ENCODE data around the gene ERF.

The ERF gene

DNA sequence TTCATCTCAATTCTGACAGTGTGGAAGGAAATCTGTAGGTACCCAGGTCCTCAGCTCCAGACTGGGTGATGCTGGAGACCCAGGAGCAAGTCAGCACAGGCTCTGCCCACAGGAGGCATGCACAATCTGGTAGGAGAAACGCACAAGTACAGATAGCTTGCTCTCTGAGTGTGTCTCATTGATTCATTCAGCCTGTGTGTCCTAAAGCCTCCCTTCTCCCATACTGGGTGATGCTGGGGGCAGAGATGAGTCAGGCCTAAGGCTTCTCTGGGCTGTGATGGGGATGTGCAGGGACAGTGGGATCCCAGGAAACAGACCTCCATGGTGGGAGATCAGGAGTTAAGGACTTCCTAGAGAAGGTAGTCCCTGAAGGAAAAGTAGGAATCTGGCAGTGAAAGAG is 28.0 kb downstream of the ERF start:
- H3K27ac Mint-ChIP-seq: peak overlapping the region; percentile 26 to 67
- H3K4me3 Mint-ChIP-seq: no peak overlapping the region
- H3K4me1 Mint-ChIP-seq (ENCODE audit: low read depth in 2 of 2): peaks cover 24 to 31% of the 10 kb centered on the region in 2 donors
- H3K27me3 Mint-ChIP-seq: no peaks in the 10 kb centered on the region
- H3K9me3 Mint-ChIP-seq: no peaks in the 10 kb centered on the region
- no peak for DNase-seq
- H3K36me3 Mint-ChIP-seq (ENCODE audit: insufficient read depth): peaks cover 52% of the 10 kb centered on the region
- no peak for ATAC-seq (replicated peaks)

DNA sequence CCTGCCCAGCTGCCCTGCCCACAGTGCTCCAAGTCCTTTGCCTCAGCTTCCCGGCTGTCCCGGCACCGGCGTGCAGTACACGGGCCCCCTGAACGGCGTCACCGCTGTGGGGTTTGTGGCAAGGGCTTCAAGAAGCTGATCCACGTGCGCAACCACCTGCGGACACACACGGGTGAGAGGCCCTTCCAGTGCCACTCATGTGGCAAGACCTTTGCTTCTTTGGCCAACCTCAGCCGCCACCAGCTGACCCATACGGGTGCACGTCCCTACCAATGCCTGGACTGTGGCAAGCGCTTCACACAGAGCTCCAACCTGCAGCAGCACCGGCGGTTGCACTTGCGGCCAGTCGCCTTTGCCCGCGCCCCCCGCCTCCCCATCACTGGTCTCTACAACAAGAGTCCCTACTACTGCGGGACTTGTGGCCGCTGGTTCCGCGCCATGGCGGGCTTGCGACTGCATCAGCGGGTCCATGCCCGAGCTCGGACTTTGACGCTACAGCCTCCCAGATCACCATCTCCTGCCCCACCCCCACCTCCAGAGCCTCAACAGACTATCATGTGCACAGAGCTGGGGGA is 29.1 kb downstream of the ERF start:
- Mint-ChIP-seq H3K4me1 (ENCODE audit: low read depth in 2 of 2) (peaks cover 27 to 31% of the 10 kb centered on the region in 2 donors), H3K9me3 (no peaks in the 10 kb centered on the region), H3K36me3 (ENCODE audit: insufficient read depth) (peaks cover 43% of the 10 kb centered on the region), H3K27ac (no peak overlapping the region), H3K4me3 (no peak overlapping the region), H3K27me3 (no peaks in the 10 kb centered on the region)
- ATAC-seq (replicated peaks): no peak
- DNase-seq: no peak

DNA sequence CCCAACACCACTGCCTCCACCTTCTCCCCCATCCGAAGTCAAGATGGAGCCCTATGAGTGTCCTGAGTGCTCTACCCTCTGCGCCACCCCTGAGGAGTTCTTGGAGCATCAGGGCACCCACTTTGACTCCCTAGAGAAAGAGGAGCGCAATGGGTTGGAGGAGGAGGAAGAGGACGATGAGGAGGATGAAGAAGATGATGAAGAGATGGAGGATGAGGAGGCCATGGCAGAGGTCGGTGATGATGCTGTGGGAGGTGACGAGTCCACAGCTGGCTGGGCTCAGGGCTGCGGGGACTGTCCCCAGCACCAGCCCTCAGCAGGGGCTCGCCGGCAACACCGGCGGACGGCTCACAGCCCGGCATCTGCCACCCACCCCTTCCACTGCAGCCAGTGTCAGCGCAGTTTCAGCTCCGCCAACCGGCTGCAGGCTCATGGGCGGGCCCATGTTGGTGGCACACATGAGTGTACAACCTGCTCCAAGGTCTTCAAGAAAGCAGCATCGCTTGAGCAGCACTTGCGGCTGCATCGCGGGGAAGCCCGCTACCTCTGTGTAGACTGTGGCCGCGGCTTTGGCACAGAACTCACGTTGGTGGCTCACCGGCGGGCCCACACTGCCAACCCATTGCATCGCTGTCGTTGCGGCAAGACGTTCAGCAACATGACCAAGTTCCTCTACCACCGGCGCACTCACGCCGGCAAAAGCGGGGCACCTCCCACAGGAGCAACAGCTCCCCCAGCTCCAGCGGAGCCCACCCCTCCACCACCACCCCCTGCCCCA is 29.8 kb downstream of the ERF start:
- Mint-ChIP-seq H3K4me1 (ENCODE audit: low read depth in 2 of 2) (peaks cover 31 to 33% of the 10 kb centered on the region in 2 donors), H3K4me3 (no peak overlapping the region), H3K27me3 (no peaks in the 10 kb centered on the region), H3K9me3 (no peaks in the 10 kb centered on the region), H3K27ac (no peak overlapping the region), H3K36me3 (ENCODE audit: insufficient read depth) (peaks cover 40% of the 10 kb centered on the region)
- ATAC-seq (replicated peaks): no peak
- DNase-seq: no peak

DNA sequence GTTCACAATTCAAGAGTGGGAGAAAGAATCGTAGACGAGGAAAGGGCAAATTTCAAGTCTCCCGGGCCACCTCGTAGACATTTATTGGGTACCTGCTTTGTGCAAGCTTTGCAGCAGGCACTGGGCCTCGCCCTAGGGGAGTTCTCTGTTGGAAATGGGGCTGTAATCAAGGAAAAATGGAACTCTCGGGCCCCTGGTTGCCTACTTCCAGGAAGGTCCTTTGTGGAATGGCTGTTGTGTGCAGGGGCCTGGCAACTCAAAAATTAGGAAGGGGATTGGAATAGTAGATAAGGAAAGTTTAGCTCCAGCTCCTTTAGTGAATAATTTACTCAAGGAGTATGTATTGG is 34.2 kb downstream of the ERF start:
- DNase-seq (no peak), ATAC-seq (replicated peaks) (no peak)
- Mint-ChIP-seq H3K27me3 (no peaks in the 10 kb centered on the region), H3K27ac (peak overlapping the region; percentile 92 to 93), H3K4me3 (peak overlapping the region; percentile 92 to 94), H3K36me3 (ENCODE audit: insufficient read depth) (peaks cover 42% of the 10 kb centered on the region), H3K9me3 (no peaks in the 10 kb centered on the region), H3K4me1 (ENCODE audit: low read depth in 2 of 2) (peaks cover 41 to 44% of the 10 kb centered on the region in 2 donors)

DNA sequence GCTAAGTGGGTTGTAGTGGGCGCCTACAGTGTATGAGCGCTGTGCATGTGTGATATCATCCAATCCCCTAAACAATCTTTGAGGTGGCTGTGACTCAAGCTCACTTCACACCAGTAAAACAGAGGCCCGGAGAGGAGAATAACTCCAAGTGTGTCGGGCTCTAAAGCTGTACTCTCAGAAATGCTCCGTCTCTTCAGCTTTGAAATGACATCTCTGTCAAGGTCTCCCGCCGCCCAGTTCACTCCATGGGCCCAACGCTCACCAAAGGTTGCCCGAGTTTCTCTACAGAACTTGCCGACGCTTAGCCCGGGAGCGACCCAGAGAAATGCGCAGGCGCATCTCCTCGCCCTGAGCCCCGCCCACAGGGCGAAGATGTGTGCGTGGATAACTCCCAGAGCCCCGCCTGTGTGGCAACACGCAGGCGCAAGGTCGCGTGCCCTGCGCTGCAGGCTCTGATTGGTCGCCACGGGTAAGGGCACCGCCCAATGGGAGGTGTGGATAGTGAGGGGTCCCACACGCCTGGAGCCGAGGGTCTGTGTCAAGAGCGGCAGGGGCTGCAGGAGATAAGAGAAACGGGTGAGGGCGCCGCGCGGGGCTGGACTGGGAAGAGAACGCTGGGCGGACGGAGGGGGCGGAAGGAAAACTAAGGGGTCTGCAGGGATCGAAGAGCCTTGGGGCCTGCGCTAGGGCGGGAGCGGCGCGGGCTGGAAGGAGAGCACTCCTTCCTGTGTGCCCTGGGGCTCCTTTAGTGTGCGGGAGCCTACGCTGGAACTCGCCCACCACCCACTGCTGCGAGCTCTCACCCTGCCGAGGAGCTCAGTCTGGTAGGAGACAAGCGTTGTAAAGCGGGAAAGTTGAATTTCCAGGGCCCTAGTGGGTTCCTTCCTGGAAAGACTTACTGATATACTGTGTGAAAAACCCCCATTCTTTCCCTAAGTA is 34.8 kb downstream of the ERF start, which contains the start of gene ZNF526:
ZNF526 (plus strand) TSS at position 501 of the 939 bp plus-strand sequence. CDS start 4,092 bp downstream, outside the sequence.
- peak within 1 kb of the TSS; percentile 92 to 94 for H3K4me3 Mint-ChIP-seq
- H3K4me1 Mint-ChIP-seq (ENCODE audit: low read depth in 2 of 2): peaks cover 48 to 51% of the 10 kb centered on the region in 2 donors
- no peaks in the 10 kb centered on the region for H3K27me3 Mint-ChIP-seq
- no peaks in the 10 kb centered on the region for H3K9me3 Mint-ChIP-seq
- peak; percentile 93 to 96 (median 95) for DNase-seq
- ATAC-seq (replicated peaks): peak; percentile 76
- peak within 1 kb of the TSS; percentile 92 to 93 for H3K27ac Mint-ChIP-seq
- H3K36me3 Mint-ChIP-seq (ENCODE audit: insufficient read depth): peaks cover 42% of the 10 kb centered on the region

DNA sequence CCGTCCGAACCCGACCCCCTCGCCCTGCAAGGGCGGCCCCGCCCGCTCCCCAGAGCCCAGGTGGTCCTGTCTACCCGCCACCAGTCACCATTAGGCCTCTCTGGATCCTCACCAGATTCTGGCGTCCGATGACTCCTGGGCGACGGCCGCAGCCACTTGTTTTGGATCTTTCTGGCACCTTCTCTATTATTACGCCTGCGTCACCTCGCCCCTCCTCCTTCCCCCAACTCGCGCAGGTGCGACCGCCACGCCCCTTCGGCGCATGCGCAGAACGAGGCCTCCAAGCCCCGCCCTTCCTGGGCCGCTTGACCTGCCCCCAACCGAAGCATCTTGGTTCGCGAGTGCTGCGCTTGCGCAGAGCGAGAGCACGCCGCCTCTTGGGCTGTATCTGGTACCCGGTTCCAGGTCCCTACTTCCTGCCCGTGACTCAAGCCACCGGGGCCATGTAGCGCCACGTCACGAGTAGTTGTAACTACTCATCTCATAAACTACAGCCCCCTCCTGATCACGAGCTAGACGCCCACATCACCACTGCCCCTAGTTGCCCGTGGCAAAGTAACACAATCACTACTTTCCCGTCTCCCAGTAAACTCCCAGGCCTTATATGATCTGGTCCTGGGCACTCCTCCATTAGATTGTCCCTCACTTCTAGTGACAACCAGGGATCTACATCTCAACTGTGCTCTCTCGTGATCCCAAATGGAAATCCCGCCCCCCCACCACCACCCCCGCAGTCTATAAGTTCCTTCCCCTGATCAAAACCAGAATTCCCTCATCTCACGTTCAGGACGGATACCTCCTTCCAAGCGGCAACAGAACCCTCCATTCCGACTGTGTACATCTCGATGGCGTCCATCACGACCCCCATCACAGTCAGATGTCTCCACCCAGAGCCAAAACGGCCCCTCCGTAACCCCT is 37.1 kb downstream of the ERF start, which contains the start of gene DEDD2:
DEDD2 (minus strand) TSS at position 158 of the 918 bp plus-strand sequence. CDS start 670 bp downstream, outside the sequence.
- ATAC-seq (replicated peaks): peak; percentile 72

DNA sequence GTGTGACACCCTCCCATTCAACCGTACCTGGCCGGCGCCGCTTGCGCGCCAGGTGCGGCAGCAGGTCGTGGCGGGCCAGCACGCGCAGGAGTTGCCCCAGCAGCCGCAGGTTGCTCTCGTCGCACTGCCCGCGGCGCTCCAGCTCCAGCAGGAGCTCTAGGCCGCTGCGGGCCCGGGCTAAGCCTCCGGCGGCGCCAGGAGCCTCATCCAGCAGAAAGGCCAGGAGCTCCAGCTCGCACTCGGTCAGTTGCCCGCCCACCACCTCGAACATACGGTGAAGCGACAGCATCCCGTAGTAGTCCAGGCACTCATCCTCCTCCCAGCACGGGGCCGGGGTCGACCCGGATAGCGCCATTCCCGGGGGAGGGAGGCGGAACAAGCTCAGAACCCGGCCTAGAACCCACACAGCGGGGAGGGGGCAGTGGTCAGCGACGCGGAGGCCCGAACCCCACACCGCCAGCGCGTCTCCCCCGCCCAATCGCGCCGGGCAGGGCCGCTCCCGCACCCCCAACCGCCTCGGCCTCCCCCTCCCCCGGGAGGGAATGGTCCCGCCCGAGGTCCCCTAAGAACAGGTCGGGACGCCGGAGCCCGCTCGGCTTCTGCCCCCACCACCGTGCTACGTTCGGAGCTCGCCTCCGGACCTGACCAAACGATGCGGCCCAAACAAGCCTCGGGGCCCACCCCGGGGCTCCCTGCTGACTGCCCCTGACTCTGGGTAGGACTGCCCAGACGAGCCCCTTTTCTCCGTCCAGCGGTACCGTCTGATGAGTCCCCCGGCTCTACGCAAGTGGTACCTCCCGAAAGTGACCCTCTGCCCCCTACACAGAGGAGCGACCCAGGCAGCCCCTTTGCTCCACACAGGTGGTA is 38.0 kb downstream of the ERF start:
- no peak for ATAC-seq (replicated peaks)
- Mint-ChIP-seq H3K36me3 (ENCODE audit: insufficient read depth) (peaks cover 50% of the 10 kb centered on the region), H3K4me1 (ENCODE audit: low read depth in 2 of 2) (peaks cover 60 to 67% of the 10 kb centered on the region in 2 donors), H3K9me3 (no peaks in the 10 kb centered on the region), H3K27me3 (no peaks in the 10 kb centered on the region), H3K27ac (peak overlapping the region; percentile 92 to 93), H3K4me3 (peak overlapping the region; percentile 97)
- peak in 1 of 3 experiments; percentile 26 for DNase-seq

More for the DNA sequence above, 37.1 kb downstream of the ERF start, which contains the start of gene DEDD2:
- H3K36me3 Mint-ChIP-seq (ENCODE audit: insufficient read depth): peaks cover 46% of the 10 kb centered on the region
- no peaks in the 10 kb centered on the region for H3K27me3 Mint-ChIP-seq
- DNase-seq: peak; percentile 99 to 100 (median 100)
- H3K4me1 Mint-ChIP-seq (ENCODE audit: low read depth in 2 of 2): peaks cover 64 to 65% of the 10 kb centered on the region in 2 donors
- H3K4me3 Mint-ChIP-seq: peak within 1 kb of the TSS; percentile 97
- H3K27ac Mint-ChIP-seq: peak within 1 kb of the TSS; percentile 92 to 93
- H3K9me3 Mint-ChIP-seq: no peaks in the 10 kb centered on the region

DNA sequence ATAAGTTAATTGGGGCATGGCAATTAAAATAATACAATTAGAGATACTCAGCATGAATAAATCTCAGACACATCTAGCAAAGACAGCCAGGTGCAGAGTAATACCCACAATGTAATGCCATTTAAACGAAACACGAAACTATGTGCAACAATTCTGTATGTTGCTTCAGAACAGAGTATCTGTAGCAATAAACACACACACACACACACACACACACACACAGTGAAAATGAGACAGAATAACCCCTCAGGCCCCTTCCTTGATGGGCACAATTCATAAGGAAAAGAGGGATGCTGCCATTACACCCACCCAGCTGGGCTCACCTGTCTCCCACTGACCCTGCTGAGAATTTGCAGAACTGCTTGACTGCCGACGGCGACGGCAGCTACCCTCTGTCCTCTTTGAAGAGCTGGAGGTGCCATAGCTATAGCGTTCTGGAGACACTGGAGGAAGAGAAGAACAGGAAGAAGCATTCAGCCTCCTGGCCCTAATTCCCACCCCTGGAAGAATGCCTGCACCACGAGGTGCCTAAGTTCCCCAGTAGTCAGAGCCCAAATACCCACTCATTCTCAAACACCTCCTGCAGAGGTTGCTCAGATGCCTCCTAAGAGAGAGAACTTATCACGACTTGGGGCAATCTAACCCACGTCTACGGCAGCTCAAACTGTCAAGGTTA is 40.0 kb downstream of the ERF start:
- DNase-seq (no peak), ATAC-seq (replicated peaks) (no peak)
- H3K36me3 Mint-ChIP-seq (ENCODE audit: insufficient read depth): peaks cover 69% of the 10 kb centered on the region
- no peaks in the 10 kb centered on the region for H3K9me3 Mint-ChIP-seq
- no peaks in the 10 kb centered on the region for H3K27me3 Mint-ChIP-seq
- H3K4me1 Mint-ChIP-seq (ENCODE audit: low read depth in 2 of 2): peaks cover 53 to 62% of the 10 kb centered on the region in 2 donors
- H3K27ac Mint-ChIP-seq: peak overlapping the region; percentile 80 to 92
- H3K4me3 Mint-ChIP-seq: peak overlapping the region; percentile 97

DNA sequence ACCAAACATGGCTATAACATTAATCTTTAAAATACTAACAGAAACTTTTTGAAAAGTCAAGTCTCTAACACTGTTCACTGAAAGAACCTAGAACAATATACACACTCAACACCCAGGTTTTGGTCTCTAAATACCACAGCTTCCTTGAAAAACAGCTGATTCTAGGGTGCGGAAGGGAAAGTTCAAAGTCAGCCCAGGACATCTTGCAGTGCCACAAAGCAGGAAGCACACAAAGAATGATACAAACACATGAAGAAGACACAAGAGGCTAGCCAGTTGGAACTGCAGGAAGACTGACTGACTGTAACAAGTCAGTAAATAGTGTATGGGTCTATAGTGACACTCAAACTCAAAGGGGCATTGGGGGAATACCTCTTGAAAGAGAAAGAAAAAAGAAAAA is 42.0 kb downstream of the ERF start:
- DNase-seq (no peak), ATAC-seq (replicated peaks) (no peak)
- Mint-ChIP-seq H3K36me3 (ENCODE audit: insufficient read depth) (peaks cover 83% of the 10 kb centered on the region), H3K9me3 (no peaks in the 10 kb centered on the region), H3K27me3 (no peaks in the 10 kb centered on the region), H3K4me1 (ENCODE audit: low read depth in 2 of 2) (peaks cover 56 to 60% of the 10 kb centered on the region in 2 donors), H3K27ac (peak overlapping the region; percentile 18 to 71), H3K4me3 (peak overlapping the region; percentile 17 to 46)

DNA sequence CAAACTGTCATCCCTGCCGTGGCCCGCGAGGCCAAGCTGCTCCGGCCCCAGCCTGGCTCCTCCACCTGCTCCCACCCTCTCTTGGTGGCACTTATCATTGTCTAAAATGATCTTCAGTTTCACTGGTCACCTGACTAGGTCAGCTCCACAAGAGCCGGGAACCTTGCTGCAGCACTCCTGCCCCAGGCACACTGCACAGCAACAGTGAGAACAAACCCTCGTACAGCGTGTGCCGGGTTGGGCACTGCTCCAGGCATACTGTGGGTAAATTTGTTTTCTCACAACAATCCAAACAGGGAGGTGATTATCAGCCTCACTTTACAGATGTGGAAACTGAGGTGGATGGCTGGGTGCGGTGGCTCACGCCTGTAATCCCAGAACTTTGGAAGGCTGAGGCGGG is 46.3 kb downstream of the ERF start:
- H3K4me3 Mint-ChIP-seq: peak overlapping the region; percentile 59 to 67
- no peaks in the 10 kb centered on the region for H3K9me3 Mint-ChIP-seq
- no peak for ATAC-seq (replicated peaks)
- peaks cover 95% of the 10 kb centered on the region for H3K36me3 Mint-ChIP-seq (ENCODE audit: insufficient read depth)
- peaks cover 42 to 60% of the 10 kb centered on the region in 2 donors for H3K4me1 Mint-ChIP-seq (ENCODE audit: low read depth in 2 of 2)
- no peak for DNase-seq
- H3K27ac Mint-ChIP-seq: peak overlapping the region; percentile 82 to 89
- no peaks in the 10 kb centered on the region for H3K27me3 Mint-ChIP-seq

DNA sequence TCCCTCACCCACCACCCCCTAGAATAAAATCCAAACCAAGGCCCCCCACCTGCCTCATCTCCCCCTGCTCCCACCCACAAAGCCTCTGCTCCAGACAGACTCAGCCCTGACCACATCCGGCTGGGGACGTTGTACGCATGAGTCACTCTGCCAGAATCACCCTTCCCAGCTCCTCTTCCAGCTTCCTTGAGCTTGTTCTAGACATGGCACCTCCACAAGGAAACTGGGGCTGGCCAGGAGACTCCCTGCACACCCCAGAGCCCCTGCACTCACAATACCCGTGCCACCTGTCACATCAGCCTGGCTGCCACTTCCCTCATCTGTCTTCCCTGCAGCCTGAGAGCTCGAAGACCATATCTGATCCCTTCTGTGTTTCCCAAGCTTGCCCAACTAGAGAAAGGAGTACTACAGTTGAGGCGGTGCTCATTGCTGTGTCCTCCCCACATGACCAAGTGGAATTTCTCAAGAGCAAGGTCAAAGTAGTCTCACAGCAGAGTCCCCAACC is 47.1 kb downstream of the ERF start:
- Mint-ChIP-seq H3K9me3 (no peaks in the 10 kb centered on the region), H3K36me3 (ENCODE audit: insufficient read depth) (peaks cover 97% of the 10 kb centered on the region), H3K27me3 (no peaks in the 10 kb centered on the region), H3K4me3 (peak overlapping the region; percentile 59 to 67), H3K27ac (peak overlapping the region; percentile 82 to 89), H3K4me1 (ENCODE audit: low read depth in 2 of 2) (peaks cover 42 to 60% of the 10 kb centered on the region in 2 donors)
- no peak for DNase-seq
- peak; percentile 79 for ATAC-seq (replicated peaks)

All from effector memory CD8-positive, alpha-beta T cell (primary cell).